Body of pancreas (tissue), 4 donors: ENCODE results near the gene E2F6. TPM values are rescaled to one million over a fixed set of nuclear protein-coding genes. Genes with fewer than 3 reads are reported as not detected.

Experiments
- ATAC-seq: fragments of 150-250 bp; one replicate; pipeline ENCODE4 v1.9.1; 2016
- DNase-seq, 4 donors: peaks; one replicate each; pipeline ENCODE4 v3.0.0-alpha.2; 2019
- H3K27ac ChIP-seq, 4 donors: fragments of 200-600 bp; sonication (generic); 1 replicate in 3 of 4; 2 replicates in 1 of 4; pipeline versions ENCODE4 v1.5.1 to v1.6.1; 2016 to 2019; ENCODE audit warnings: mild to moderate bottlenecking in 1 of 4, mixed read lengths in 1 of 4, moderate library complexity in 1 of 4
- H3K27me3 ChIP-seq, 2 donors: fragments of 200-600 bp; sonication (generic); one replicate each; pipeline ENCODE4 v1.6.0; 2016; ENCODE audit warnings: mild to moderate bottlenecking in 1 of 2
- H3K36me3 ChIP-seq, 2 donors: fragments of 200-600 bp; sonication (generic); replicated peaks in 1 of 2; 2 replicates each; pipeline ENCODE4 v1.5.1; 2016; ENCODE audit warnings: low read depth in 2 of 2; ENCODE audit not compliant: insufficient read depth in 1 of 2
- H3K4me1 ChIP-seq: fragments of 200-600 bp; sonication (generic); one replicate; pipeline ENCODE4 v1.6.0; 2016
- H3K4me3 ChIP-seq, 2 donors: fragments of 200-600 bp; sonication (generic); 1 replicate in 1 of 2; 2 replicates in 1 of 2; pipeline ENCODE4 v1.5.1; 2016 to 2019
- H3K9me3 ChIP-seq, 3 donors: fragments of 200-600 bp; sonication (generic); 1 replicate in 2 of 3; 2 replicates in 1 of 3; pipeline ENCODE4 v1.5.1; 2016
- CTCF ChIP-seq, 7 experiments: fragments of 450-650 bp in 4 of 7; fragments of 200-600 bp in 3 of 7; sonication (generic) in 3 of 7; IDR thresholded peaks; one replicate each; pipeline ENCODE4 v1.5.1; 2016 to 2019; ENCODE audit warnings: antibody characterized with exemption in 7 of 7
- POLR2A ChIP-seq, 3 donors: fragments of 450-650 bp; IDR thresholded peaks; one replicate each; pipeline ENCODE4 v1.6.1; 2016; ENCODE audit warnings: antibody characterized with exemption in 3 of 3, mild to moderate bottlenecking in 2 of 3
- WGBS, 2 donors: methylation state at CpG; one replicate each; pipeline ENCODE4 v1.1.5; 2017; 5-methylcytosine and 5-hydroxymethylcytosine counted together
- intact Hi-C: fragments of 100-400 bp; cut with DNase I; formaldehyde crosslinking; loops from one replicate; pipeline ENCODE4 v1.15.1; 2023
- total RNA-seq, 2 donors: library from RNA; depleted of rRNA; stranded (reverse); fragments of >200 nt; gene quantifications; one replicate each; pipeline ENCODE4 v1.1.0, GENCODE V29; 2016

The E2F6 gene
- total RNA-seq, 2 donors from 2014 or later: 9.2 to 13.2 TPM

- DNase-seq (peak in 1 of 4 donors; percentile 19), ATAC-seq (no peak)
- 47 to 53% methylated on average over 8 of the region's 8 CpGs for WGBS, 2 donors
- Histone ChIP-seq H3K9me3 (no peaks in the 10 kb centered on the region), H3K27ac (no peak overlapping the region), H3K27me3 (no peaks in the 10 kb centered on the region), H3K4me1 (no peaks in the 10 kb centered on the region), H3K36me3 (no peaks in the 10 kb centered on the region), H3K4me3 (no peak overlapping the region)
- intact Hi-C loops: loop anchor here (10.0 kb wide), 1 partner anchor 183 kb away; no protein-coding TSS in a partner anchor
- no peak for TF ChIP-seq POLR2A (IDR thresholded peaks at IDR 0.05)
- TF ChIP-seq CTCF (IDR thresholded peaks at IDR 0.05): peak in 5 of 7 experiments; percentile 15 to 40 (median 25)
Measured at GRCh38 chr2:11417946-11418585, 47.9 kb downstream of the E2F6 start.

DNA sequence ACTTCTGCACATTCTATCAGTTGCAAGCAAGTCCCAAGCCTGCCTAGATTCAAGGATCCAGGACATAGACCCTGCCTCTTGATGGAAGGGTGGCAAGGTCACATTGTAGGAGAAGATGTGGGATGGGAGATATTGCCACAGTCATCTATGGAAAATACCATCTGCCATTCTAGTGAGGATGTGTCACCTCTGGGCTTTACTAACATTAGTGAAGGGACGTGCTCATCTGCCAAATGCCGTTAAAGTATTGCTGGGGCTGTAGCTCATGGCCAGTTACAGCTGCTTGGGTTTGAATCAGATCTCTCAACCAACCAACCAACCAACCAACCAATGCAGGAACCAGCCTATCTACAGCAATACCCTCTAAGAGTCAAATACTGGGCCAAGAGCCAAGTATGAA is 49.0 kb downstream of the E2F6 start:
- intact Hi-C loops: loop anchor here (10.0 kb wide), 1 partner anchor 182 kb away; no protein-coding TSS in a partner anchor
- H3K4me1 ChIP-seq: no peaks in the 10 kb centered on the region
- DNase-seq (no peak), ATAC-seq (no peak)
- no peaks in the 10 kb centered on the region for H3K9me3 ChIP-seq
- no peak overlapping the region for H3K27ac ChIP-seq
- TF ChIP-seq CTCF (IDR thresholded peaks at IDR 0.05): no peak
- TF ChIP-seq POLR2A (IDR thresholded peaks at IDR 0.05): no peak
- 96 to 100% methylated on average over 2 of the region's 2 CpGs for WGBS, 2 donors
- no peaks in the 10 kb centered on the region for H3K36me3 ChIP-seq
- no peaks in the 10 kb centered on the region for H3K27me3 ChIP-seq
- H3K4me3 ChIP-seq: no peak overlapping the region

DNA sequence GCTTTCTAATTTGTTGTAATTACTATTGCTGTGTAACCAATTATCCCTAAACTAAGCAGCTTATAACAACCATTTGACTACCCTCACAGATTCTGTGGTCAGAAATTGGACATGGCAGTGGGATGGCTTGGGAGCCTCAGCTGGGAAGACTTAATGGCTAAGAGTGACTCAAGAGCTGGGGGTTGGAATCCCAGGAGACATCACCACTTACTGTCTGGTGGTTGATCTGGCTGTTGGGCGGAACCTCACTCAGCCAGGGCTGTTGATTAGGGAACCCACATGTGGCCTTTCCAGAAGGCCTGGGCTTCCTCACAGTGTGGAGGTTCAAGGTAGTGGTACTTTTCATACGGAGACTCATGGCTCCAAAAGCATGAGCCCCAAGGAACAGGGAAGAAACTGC is 49.8 kb downstream of the E2F6 start:
- no peak for DNase-seq
- Histone ChIP-seq H3K36me3 (no peaks in the 10 kb centered on the region), H3K4me1 (peaks cover 7% of the 10 kb centered on the region), H3K9me3 (no peaks in the 10 kb centered on the region), H3K27me3 (no peaks in the 10 kb centered on the region), H3K27ac (no peak overlapping the region), H3K4me3 (no peak overlapping the region)
- intact Hi-C loops: loop anchor here (10.0 kb wide), 1 partner anchor 181 kb away; no protein-coding TSS in a partner anchor
- ATAC-seq: no peak
- 85 to 97% methylated on average over 2 of the region's 2 CpGs for WGBS, 2 donors
- no peak for TF ChIP-seq CTCF (IDR thresholded peaks at IDR 0.05)
- no peak for TF ChIP-seq POLR2A (IDR thresholded peaks at IDR 0.05)

- H3K36me3 ChIP-seq: no peaks in the 10 kb centered on the region
- H3K27me3 ChIP-seq: no peaks in the 10 kb centered on the region
- H3K27ac ChIP-seq: no peak overlapping the region
- ATAC-seq (no peak), DNase-seq (no peak)
- WGBS, 2 donors: 82% methylated on average over 12 of the region's 12 CpGs
- TF ChIP-seq POLR2A (IDR thresholded peaks at IDR 0.05): no peak
- no peak for TF ChIP-seq CTCF (IDR thresholded peaks at IDR 0.05)
- intact Hi-C loops: loop anchor here (10.0 kb wide), 1 partner anchor 180 kb away; no protein-coding TSS in a partner anchor
- no peak overlapping the region for H3K4me3 ChIP-seq
- no peaks in the 10 kb centered on the region for H3K9me3 ChIP-seq
- peaks cover 7% of the 10 kb centered on the region for H3K4me1 ChIP-seq
Measured at GRCh38 chr2:11414372-11415124, 51.4 kb downstream of the E2F6 start.
